ENCODE measurements around the gene PRDM13. TPM values are rescaled to one million over a fixed set of nuclear protein-coding genes. Genes with fewer than 3 reads are reported as not detected.

PRDM13 gene
- polyA plus RNA-seq, 2 of the 4 experiments (the other 2 are of a cell fraction): 0.41 to 0.74 TPM

DNA sequence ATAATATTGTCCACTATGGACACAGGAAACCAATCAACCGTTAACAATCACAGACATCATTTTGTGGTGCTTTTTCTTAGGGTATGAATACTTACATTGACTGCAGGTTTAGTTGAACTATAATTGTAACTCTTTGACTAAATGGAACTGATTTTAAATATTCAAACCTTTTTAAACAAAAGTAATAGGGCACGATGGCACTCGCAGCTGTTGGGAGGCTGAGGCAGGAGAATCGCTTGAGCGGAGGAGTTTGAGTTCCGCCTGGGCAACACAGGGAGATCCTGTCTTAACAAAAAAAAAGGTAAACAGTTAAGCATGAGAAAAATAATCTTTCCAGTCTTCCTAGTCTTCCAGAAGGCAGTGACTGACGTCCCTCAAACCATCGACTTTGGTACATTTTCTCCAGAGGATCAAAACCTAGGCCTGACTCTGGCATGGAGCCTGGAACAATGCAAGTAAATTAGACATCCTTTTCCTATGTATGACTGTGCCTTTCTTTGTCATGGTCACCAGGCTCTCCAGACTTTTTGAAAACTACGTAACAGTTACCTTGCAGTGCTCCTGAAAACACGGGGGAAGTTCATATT, 16.6 kb upstream of the PRDM13 start (continued):
- TF ChIP-seq FOSL2 (IDR thresholded peaks at IDR 0.05) (no peak), FOSL2 (CRISPR knock-in tag; IDR thresholded peaks at IDR 0.05) (no peak), MYC (IDR thresholded peaks at IDR 0.05; ENCODE audit: borderline replicate concordance, low read length) (no peak), FOSB (CRISPR knock-in tag; IDR thresholded peaks at IDR 0.05) (no peak), RARB (CRISPR knock-in tag; IDR thresholded peaks at IDR 0.05) (no peak)
- TF ChIP-seq, protein P1, sequence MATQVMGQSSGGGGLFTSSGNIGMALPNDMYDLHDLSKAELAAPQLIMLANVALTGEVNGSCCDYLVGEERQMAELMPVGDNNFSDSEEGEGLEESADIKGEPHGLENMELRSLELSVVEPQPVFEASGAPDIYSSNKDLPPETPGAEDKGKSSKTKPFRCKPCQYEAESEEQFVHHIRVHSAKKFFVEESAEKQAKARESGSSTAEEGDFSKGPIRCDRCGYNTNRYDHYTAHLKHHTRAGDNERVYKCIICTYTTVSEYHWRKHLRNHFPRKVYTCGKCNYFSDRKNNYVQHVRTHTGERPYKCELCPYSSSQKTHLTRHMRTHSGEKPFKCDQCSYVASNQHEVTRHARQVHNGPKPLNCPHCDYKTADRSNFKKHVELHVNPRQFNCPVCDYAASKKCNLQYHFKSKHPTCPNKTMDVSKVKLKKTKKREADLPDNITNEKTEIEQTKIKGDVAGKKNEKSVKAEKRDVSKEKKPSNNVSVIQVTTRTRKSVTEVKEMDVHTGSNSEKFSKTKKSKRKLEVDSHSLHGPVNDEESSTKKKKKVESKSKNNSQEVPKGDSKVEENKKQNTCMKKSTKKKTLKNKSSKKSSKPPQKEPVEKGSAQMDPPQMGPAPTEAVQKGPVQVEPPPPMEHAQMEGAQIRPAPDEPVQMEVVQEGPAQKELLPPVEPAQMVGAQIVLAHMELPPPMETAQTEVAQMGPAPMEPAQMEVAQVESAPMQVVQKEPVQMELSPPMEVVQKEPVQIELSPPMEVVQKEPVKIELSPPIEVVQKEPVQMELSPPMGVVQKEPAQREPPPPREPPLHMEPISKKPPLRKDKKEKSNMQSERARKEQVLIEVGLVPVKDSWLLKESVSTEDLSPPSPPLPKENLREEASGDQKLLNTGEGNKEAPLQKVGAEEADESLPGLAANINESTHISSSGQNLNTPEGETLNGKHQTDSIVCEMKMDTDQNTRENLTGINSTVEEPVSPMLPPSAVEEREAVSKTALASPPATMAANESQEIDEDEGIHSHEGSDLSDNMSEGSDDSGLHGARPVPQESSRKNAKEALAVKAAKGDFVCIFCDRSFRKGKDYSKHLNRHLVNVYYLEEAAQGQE (IDR thresholded peaks at IDR 0.05): no peak

GRCh38 chr6:99590728-99591672, 15.6 kb upstream of the PRDM13 start:
- peak overlapping the region; percentile 17; the same call in 1 of the 3 replicates for H3K4me2 ChIP-seq
- ChIA-PET POLR2A (no interaction called here), CTCF (interaction anchor here (0.6 to 1.4 kb wide), 3 partner anchors 13 to 254 kb away, joined by 3 to 4 read pairs (median 3); no protein-coding TSS in a partner anchor)
- FAIRE-seq: no peak
- 72% methylated on average over 19 of the region's 63 CpGs for WGBS (ENCODE audit: missing lambda C conversion rate)
- no peak overlapping the region for H3K4me3 ChIP-seq
- ATAC-seq: no peak
- DNase-seq (ENCODE audit: low read depth in 1 of 2, low spot score in 1 of 2): no peak
- no peak overlapping the region for H3K27ac ChIP-seq
- TF ChIP-seq POLR2A (IDR thresholded peaks at IDR 0.05; ENCODE audit: low read length): no peak
- TF ChIP-seq ZFP36 (IDR thresholded peaks at IDR 0.05; ENCODE audit: borderline replicate concordance, partially characterized antibody): no peak
- no peak for TF ChIP-seq HOXA7 (CRISPR knock-in tag; IDR thresholded peaks at IDR 0.05)
- TF ChIP-seq MAFK (IDR thresholded peaks at IDR 0.05; ENCODE audit: partially characterized antibody): no peak
- no peak for TF ChIP-seq HDAC2 (IDR thresholded peaks at IDR 0.05)
- no peak for TF ChIP-seq KDM1A (IDR thresholded peaks at IDR 0.05; ENCODE audit: low read depth)
- no peak for TF ChIP-seq MYC (IDR thresholded peaks at IDR 0.05; ENCODE audit: borderline replicate concordance, low read length)
- TF ChIP-seq EP300 (IDR thresholded peaks at IDR 0.05): no peak
- no peak for TF ChIP-seq NPAS2 (CRISPR knock-in tag; IDR thresholded peaks at IDR 0.05; ENCODE audit: borderline replicate concordance)
- TF ChIP-seq USF2 (IDR thresholded peaks at IDR 0.05): no peak
- TF ChIP-seq SREBF2 (IDR thresholded peaks at IDR 0.05): no peak
- TF ChIP-seq, protein P2, sequence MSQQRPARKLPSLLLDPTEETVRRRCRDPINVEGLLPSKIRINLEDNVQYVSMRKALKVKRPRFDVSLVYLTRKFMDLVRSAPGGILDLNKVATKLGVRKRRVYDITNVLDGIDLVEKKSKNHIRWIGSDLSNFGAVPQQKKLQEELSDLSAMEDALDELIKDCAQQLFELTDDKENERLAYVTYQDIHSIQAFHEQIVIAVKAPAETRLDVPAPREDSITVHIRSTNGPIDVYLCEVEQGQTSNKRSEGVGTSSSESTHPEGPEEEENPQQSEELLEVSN (IDR thresholded peaks at IDR 0.05; ENCODE audit: borderline replicate concordance, low read depth): no peak
- TF ChIP-seq ZNF302 (CRISPR knock-in tag; IDR thresholded peaks at IDR 0.05): no peak
- TF ChIP-seq, protein P3, sequence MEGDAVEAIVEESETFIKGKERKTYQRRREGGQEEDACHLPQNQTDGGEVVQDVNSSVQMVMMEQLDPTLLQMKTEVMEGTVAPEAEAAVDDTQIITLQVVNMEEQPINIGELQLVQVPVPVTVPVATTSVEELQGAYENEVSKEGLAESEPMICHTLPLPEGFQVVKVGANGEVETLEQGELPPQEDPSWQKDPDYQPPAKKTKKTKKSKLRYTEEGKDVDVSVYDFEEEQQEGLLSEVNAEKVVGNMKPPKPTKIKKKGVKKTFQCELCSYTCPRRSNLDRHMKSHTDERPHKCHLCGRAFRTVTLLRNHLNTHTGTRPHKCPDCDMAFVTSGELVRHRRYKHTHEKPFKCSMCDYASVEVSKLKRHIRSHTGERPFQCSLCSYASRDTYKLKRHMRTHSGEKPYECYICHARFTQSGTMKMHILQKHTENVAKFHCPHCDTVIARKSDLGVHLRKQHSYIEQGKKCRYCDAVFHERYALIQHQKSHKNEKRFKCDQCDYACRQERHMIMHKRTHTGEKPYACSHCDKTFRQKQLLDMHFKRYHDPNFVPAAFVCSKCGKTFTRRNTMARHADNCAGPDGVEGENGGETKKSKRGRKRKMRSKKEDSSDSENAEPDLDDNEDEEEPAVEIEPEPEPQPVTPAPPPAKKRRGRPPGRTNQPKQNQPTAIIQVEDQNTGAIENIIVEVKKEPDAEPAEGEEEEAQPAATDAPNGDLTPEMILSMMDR (IDR thresholded peaks at IDR 0.05): no peak
- TF ChIP-seq HEYL (CRISPR knock-in tag; IDR thresholded peaks at IDR 0.05): no peak
- TF ChIP-seq CHD4 (IDR thresholded peaks at IDR 0.05; ENCODE audit: borderline replicate concordance): no peak
- H3K4me1 ChIP-seq: no peaks in the 10 kb centered on the region
- no peaks in the 10 kb centered on the region for H3K9me3 ChIP-seq

Measured in A549 (cell line).